ENCODE results near the gene ZWILCH. TPM values are rescaled to one million over a fixed set of nuclear protein-coding genes. Genes with fewer than 3 reads are reported as not detected.

The ZWILCH gene
- 29.7 to 42.9 TPM (median 39.0 TPM) in 5 replicates for total RNA-seq (2022; extraction: Qiagen RNA extraction; ENCODE audit: low read depth)

DNA sequence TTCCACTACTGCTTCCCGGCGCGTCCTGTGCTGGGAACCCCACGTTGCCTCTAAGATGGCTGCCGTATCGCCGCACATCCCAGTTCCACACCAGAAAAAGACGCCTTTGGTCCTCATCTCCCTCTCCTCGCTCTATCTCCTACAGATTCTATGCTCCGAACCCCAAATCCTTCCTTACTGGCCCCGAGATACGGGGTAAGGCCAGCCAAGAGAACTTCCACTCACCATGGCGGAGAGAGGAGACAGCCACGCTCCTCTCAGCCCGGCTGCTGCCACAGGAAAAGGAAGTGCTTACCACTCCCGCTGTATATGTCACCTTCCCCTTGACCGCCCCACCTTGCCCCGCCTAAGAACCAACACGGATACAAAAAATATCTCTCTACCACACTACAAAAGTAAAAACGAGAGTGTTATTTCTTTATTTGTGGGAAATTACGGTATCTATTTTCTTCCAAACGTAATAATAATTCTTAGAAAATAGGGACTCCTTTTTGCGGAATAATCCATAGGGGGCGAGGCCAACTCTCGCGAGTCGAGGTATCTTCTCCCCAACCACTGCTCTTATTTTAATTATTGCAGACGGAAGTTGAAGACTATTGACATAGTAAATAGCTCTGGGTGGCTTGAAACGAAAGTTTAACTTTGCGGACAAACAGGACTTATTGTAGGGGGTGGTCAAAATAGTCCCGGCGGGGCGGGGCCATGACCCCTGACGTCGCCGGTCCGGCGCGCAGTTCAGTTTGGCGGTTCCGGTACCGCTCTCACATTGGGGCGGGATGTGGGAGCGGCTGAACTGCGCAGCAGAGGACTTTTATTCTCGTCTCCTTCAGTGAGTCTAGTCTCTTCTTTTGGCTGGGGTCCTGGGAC is at the start of gene ZWILCH, which contains the start of gene RPL4:
ZWILCH (plus strand) TSS at position 764 of the 867 bp plus-strand sequence; CDS start at position 777, 13 bp downstream.
RPL4 (minus strand) TSS at position 293 of the 867 bp plus-strand sequence; CDS start at position 228, 65 bp downstream.

DNA sequence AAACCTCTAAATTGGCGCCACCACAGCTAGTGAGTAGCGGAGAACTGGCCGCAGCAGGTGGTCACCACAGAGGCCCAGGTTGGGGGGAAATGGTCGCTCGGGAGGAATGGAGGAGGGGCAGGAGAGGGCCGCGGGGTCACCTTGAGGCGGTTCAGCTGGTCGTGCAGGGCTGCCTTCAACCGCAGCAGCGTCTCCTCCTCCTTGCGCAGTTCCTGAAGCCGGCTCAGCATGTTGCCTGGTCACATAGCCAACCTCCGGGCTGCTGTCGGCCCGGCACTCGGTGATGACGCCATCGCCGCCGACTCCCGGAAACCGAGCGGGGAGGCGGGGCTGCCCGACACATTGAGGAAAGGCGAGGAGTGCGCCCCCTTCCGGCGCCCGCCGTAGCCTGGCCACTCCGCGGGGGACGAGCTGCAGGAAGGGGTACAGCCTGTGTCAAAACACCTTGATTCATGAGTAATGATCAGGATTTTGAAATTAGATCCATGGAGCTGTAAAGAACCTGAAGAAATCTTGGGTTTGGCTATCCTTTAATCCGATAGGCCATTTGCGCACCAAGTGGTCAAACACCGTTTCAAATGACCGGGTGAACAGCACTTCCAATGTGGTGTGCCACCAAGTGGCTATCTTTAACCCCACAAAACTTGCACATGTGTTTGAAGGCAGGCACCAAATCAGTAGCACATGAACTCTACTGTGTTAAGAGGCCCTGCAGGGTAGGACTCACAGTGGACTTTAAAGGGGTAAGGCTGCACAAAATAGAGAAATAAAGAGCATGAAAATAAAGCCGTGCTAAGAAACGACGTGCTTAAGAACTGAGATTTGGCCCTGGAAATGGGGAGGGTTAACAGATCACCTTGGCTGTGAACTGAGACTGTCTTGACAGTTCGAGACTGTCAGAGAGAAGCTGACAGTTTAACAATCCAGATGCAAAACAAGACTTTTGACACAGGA is 7.3 kb upstream of the ZWILCH start, which contains the start of gene SNAPC5:
SNAPC5 (minus strand) TSS at position 261 of the 954 bp plus-strand sequence; CDS start at position 230, 31 bp downstream.

DNA sequence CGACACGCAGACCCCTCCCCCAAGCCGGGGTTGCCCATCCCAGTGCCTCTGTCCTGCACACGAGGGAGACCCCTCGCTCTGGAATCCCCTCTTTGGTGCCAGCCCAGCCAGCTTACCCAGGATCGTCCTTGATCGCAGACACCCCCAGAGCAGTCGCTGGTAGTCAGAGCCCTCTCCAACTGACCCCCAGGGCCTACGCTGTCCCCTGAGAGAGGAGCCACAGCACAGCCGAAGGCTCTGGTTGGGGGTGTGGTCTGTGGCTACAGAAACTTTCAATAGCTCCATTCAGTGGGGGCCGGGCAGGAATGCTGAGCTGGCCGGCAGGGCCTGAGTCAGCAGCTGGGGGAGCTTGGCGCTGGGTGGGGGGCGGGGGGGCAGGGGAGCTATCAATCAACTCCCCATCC is 60.6 kb downstream of the ZWILCH start, which contains the start of gene LCTL:
LCTL (minus strand) TSS at position 258 of the 404 bp plus-strand sequence. CDS start 633 bp downstream, outside the sequence.

Other genes starting within 250 kb of the ZWILCH start
- 30.2 to 40.5 TPM (median 33.5 TPM) in 5 replicates for gene DIS3L, start 211.8 kb upstream of the ZWILCH start, total RNA-seq (2022; extraction: Qiagen RNA extraction; ENCODE audit: low read depth)
- gene TIPIN, start 148.6 kb upstream of the ZWILCH start, total RNA-seq (2022; extraction: Qiagen RNA extraction; ENCODE audit: low read depth) = 24.1 to 38.4 TPM (median 27.5 TPM) in 5 replicates
- 68.0 to 107 TPM (median 95.1 TPM) in 5 replicates for gene MAP2K1, start 118.4 kb upstream of the ZWILCH start, total RNA-seq (2022; extraction: Qiagen RNA extraction; ENCODE audit: low read depth)
- gene SNAPC5, start 7.6 kb upstream of the ZWILCH start, total RNA-seq (2022; extraction: Qiagen RNA extraction; ENCODE audit: low read depth) = 44.1 to 57.6 TPM (median 49.2 TPM) in 5 replicates
- 5,325 to 6,142 TPM (median 5,627 TPM) in 5 replicates for gene RPL4, start 471 bp upstream of the ZWILCH start, total RNA-seq (2022; extraction: Qiagen RNA extraction; ENCODE audit: low read depth)
- gene LCTL, start 60.7 kb downstream of the ZWILCH start, total RNA-seq (2022; extraction: Qiagen RNA extraction; ENCODE audit: low read depth) = not detected in 5 replicates
- 19.1 to 27.1 TPM (median 25.4 TPM) in 5 replicates for gene SMAD6, start 196.9 kb downstream of the ZWILCH start, total RNA-seq (2022; extraction: Qiagen RNA extraction; ENCODE audit: low read depth)